Mesendoderm (in vitro differentiated cells): ENCODE measurements around the gene TMEM250.

Experiments used
- DNase-seq: peaks from one replicate; pipeline ENCODE4 v3.0.0; 2013
- H2AK5ac ChIP-seq: 2 replicates; pipeline ENCODE4 v1.6.1; 2013; ENCODE audit warnings: low read length, inconsistent platforms
- H2BK120ac ChIP-seq: 2 replicates; pipeline ENCODE4 v1.6.1; 2013; ENCODE audit warnings: low read depth, mild to moderate bottlenecking, low read length, moderate library complexity, mixed read lengths
- H2BK15ac ChIP-seq: replicated peaks from 2 replicates; pipeline ENCODE4 v1.6.1; 2013; ENCODE audit warnings: low read depth, mild to moderate bottlenecking, moderate library complexity
- H2BK5ac ChIP-seq: 2 replicates; pipeline ENCODE4 v1.6.1; 2013; ENCODE audit warnings: low read length, inconsistent platforms
- H3K18ac ChIP-seq: 2 replicates; pipeline ENCODE4 v1.6.1; 2013; ENCODE audit warnings: mild to moderate bottlenecking, low read length, mixed read lengths
- H3K23ac ChIP-seq: one replicate; pipeline ENCODE4 v1.6.1; 2013; ENCODE audit warnings: low read length
- H3K27ac ChIP-seq: 2 replicates; pipeline ENCODE4 v1.5.1; 2013; ENCODE audit warnings: low read depth, mild to moderate bottlenecking, inconsistent platforms, low read length, moderate library complexity
- H3K27me3 ChIP-seq: 2 replicates; pipeline ENCODE4 v1.6.1; 2013; ENCODE audit warnings: low read length, control low read depth, mild to moderate bottlenecking, inconsistent platforms; ENCODE audit not compliant: insufficient read depth, poor library complexity
- H3K36me3 ChIP-seq: 2 replicates; pipeline ENCODE4 v1.6.1; 2013; ENCODE audit warnings: low read length, inconsistent platforms; ENCODE audit not compliant: control insufficient read depth, insufficient read depth
- H3K4ac ChIP-seq: one replicate; pipeline ENCODE4 v1.6.1; 2013; ENCODE audit warnings: low read depth, mild to moderate bottlenecking, low read length, moderate library complexity
- H3K4me1 ChIP-seq: 2 replicates; pipeline ENCODE4 v1.6.1; 2013; ENCODE audit warnings: low read depth, low read length, inconsistent platforms; ENCODE audit not compliant: control insufficient read depth
- H3K4me2 ChIP-seq: 2 replicates; pipeline ENCODE4 v1.6.1; 2013; ENCODE audit warnings: low read length
- H3K4me3 ChIP-seq: 2 replicates; pipeline ENCODE4 v1.5.1; 2013; ENCODE audit warnings: mild to moderate bottlenecking, low read length
- H3K56ac ChIP-seq: one replicate; pipeline ENCODE4 v1.6.1; 2013; ENCODE audit warnings: low read length
- H3K79me1 ChIP-seq: 2 replicates; pipeline ENCODE4 v1.6.1; 2013; ENCODE audit warnings: low read length, inconsistent platforms
- H3K79me2 ChIP-seq: 2 replicates; pipeline ENCODE4 v1.6.1; 2013; ENCODE audit warnings: mild to moderate bottlenecking, low read length; ENCODE audit not compliant: control insufficient read depth, insufficient read depth
- H3K9ac ChIP-seq: 2 replicates; pipeline ENCODE4 v1.6.1; 2013; ENCODE audit warnings: low read length, inconsistent platforms
- H4K5ac ChIP-seq: one replicate; pipeline ENCODE4 v1.6.1; 2013; ENCODE audit warnings: low read length
- H4K8ac ChIP-seq: one replicate; pipeline ENCODE4 v1.6.1; 2013; ENCODE audit warnings: low read depth, mild to moderate bottlenecking, control low read depth, low read length, moderate library complexity
- WGBS: extraction: QIAGEN DNeasy Blood & Tissue Kit; methylation state at CpG from one replicate; pipeline ENCODE4 v1.1.7; 2013; ENCODE audit warnings: low lambda C conversion rate, missing lambda C conversion rate; ENCODE audit not compliant: insufficient coverage; ENCODE audit errors: extremely low coverage; 5-methylcytosine and 5-hydroxymethylcytosine counted together

The TMEM250 gene

GRCh38 chr9:136132512-136133050 lies 13.9 kb upstream of the TMEM250 start:
- no peak overlapping the region for H3K4me3 ChIP-seq

DNA sequence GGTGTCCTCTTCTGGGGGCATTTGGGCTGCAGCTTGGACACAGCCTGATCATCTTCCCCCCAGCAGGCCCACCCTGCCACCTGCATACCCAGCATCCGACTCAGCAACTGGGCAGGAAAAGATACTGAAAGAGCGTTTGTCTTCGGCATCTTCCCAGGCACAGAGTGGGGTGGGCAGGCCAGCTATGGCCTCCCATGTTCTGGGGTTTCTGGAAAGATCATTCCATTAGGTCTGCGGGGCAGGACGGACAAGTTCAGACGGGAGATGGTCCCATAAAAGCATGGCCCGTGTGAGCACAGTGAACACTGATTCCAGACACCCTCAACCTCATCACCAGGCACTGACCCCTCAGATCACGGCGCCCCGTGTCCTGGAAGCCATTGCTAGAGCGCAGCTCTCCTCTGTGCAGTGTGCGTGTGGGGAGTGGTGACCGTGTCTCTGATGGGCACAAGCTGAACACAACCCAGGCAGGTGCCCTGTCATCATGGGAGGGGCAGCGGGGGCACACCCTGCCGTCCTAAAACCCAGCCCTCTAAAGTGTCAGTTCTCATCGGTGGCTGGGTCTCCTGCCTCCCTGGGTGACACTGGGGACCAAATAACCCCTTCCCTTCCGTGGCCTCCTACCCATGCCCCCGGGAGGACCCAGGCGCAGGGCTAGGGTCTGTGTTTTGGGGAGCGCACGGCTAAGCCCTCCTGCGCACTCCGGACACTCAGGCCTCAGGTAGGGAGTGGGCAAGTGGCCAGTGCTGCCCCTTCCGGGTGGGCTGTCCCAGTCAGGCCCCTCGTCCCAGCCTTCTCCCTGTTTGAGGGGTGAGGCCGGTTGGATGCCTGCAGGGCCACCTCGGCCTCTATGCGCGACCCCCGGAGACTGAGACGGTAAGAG lies 13.2 kb upstream of the TMEM250 start:
- DNase-seq, result no peak
- H3K4me2 ChIP-seq, result no peak overlapping the region
- H3K36me3 ChIP-seq, result no peaks in the 10 kb centered on the region
- no peak overlapping the region for H3K9ac ChIP-seq
- H3K27me3 ChIP-seq, result peaks cover 10% of the 10 kb centered on the region
- no peak overlapping the region for H4K5ac ChIP-seq
- H3K79me2 ChIP-seq, result no peaks in the 10 kb centered on the region
- no peak overlapping the region for H2BK120ac ChIP-seq
- no CpG with 5 or more reads among the region's 31 CpGs for WGBS
- H4K8ac ChIP-seq, result no peak overlapping the region
- H3K4me1 ChIP-seq, result no peaks in the 10 kb centered on the region
- no peak overlapping the region for H2BK15ac ChIP-seq
- no peak overlapping the region for H3K56ac ChIP-seq
- no peak overlapping the region for H3K4ac ChIP-seq
- no peak overlapping the region for H2AK5ac ChIP-seq
- no peak overlapping the region for H3K23ac ChIP-seq
- H3K27ac ChIP-seq, result no peak overlapping the region
- H3K18ac ChIP-seq, result no peak overlapping the region
- H3K79me1 ChIP-seq, result no peaks in the 10 kb centered on the region
- no peak overlapping the region for H2BK5ac ChIP-seq
- no peak overlapping the region for H3K4me3 ChIP-seq

More at GRCh38 chr9:136132512-136133050, 13.9 kb upstream of the TMEM250 start:
- Histone ChIP-seq H2BK5ac (no peak overlapping the region), H3K27ac (no peak overlapping the region), H3K27me3 (peaks cover 10% of the 10 kb centered on the region), H3K56ac (peak overlapping the region; percentile 34), H4K8ac (no peak overlapping the region), H2AK5ac (no peak overlapping the region), H2BK120ac (no peak overlapping the region), H3K9ac (peak overlapping the region; percentile 45), H3K4ac (no peak overlapping the region), H3K36me3 (no peaks in the 10 kb centered on the region), H3K23ac (no peak overlapping the region), H3K4me1 (no peaks in the 10 kb centered on the region), H3K4me2 (peak overlapping the region; percentile 42), H3K18ac (no peak overlapping the region), H3K79me1 (no peaks in the 10 kb centered on the region), H4K5ac (no peak overlapping the region), H3K79me2 (no peaks in the 10 kb centered on the region), H2BK15ac (no peak overlapping the region)
- DNase-seq, result no peak
- no CpG with 5 or more reads among the region's 52 CpGs for WGBS

GRCh38 chr9:136129176-136129575 lies 10.5 kb upstream of the TMEM250 start:
- no peaks in the 10 kb centered on the region for H3K36me3 ChIP-seq
- H3K4ac ChIP-seq, result no peak overlapping the region
- H2BK5ac ChIP-seq, result no peak overlapping the region
- H3K4me1 ChIP-seq, result no peaks in the 10 kb centered on the region
- H3K56ac ChIP-seq, result no peak overlapping the region
- H3K4me2 ChIP-seq, result no peak overlapping the region
- H3K79me2 ChIP-seq, result no peaks in the 10 kb centered on the region
- peaks cover 9% of the 10 kb centered on the region for H3K27me3 ChIP-seq
- H2AK5ac ChIP-seq, result no peak overlapping the region
- no CpG with 5 or more reads among the region's 17 CpGs for WGBS
- no peak overlapping the region for H2BK15ac ChIP-seq
- no peak overlapping the region for H3K9ac ChIP-seq
- no peak overlapping the region for H3K23ac ChIP-seq
- H4K8ac ChIP-seq, result no peak overlapping the region
- no peak overlapping the region for H3K27ac ChIP-seq
- H2BK120ac ChIP-seq, result no peak overlapping the region
- no peaks in the 10 kb centered on the region for H3K79me1 ChIP-seq
- no peak for DNase-seq
- H3K18ac ChIP-seq, result no peak overlapping the region
- no peak overlapping the region for H3K4me3 ChIP-seq
- no peak overlapping the region for H4K5ac ChIP-seq

DNA sequence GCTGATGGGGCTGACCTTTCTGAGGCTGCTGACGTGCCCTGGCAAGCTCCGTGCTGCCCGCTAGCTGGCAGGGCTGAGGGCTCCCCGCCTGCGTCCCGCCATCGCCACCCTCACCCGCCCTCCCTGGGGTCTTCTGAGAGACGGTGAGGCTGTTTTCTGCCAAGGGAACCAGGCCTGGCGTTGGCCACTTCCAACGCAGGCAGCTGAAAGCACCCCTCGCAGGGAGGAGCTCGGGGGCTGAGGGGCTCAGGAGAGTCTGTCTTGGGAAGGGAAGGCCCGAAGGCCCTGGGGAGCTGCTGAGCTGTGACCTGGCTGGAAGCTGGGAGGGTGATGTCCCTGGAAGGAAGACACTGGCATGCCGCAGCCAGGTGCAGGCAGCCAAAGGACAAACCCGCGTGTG lies 9.8 kb upstream of the TMEM250 start:
- Histone ChIP-seq H3K79me2 (no peaks in the 10 kb centered on the region), H2AK5ac (no peak overlapping the region), H3K18ac (no peak overlapping the region), H3K27ac (no peak overlapping the region), H3K4me2 (no peak overlapping the region), H4K8ac (no peak overlapping the region), H3K27me3 (peaks cover 6% of the 10 kb centered on the region), H3K9ac (no peak overlapping the region), H3K4ac (no peak overlapping the region), H3K23ac (no peak overlapping the region), H2BK15ac (no peak overlapping the region), H3K4me1 (no peaks in the 10 kb centered on the region), H3K79me1 (no peaks in the 10 kb centered on the region), H2BK120ac (no peak overlapping the region), H4K5ac (no peak overlapping the region), H3K4me3 (no peak overlapping the region), H2BK5ac (no peak overlapping the region), H3K36me3 (no peaks in the 10 kb centered on the region), H3K56ac (no peak overlapping the region)
- WGBS, result no CpG with 5 or more reads among the region's 17 CpGs
- DNase-seq, result no peak

DNA sequence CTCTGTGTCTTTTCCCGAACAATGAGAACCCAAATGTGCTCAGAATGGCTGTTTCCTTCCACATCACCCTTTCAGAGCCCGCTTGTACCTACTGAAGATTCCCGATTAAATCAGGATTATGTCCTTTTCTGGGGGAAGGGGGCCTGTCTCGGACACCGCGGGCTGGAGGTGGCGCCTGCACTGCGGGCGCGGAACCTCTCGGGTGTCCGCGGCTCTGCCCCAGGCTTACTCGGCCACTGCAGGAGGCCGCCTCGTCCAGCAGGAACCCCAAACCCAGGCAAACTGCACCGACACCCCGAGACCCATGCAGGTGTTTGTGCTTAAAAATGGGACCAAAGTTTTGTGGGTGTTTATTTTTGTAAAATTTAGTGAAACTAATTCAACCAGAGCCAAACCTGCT lies 8.6 kb upstream of the TMEM250 start:
- no CpG with 5 or more reads among the region's 18 CpGs for WGBS
- H3K4me1 ChIP-seq, result no peaks in the 10 kb centered on the region
- H3K56ac ChIP-seq, result no peak overlapping the region
- no peaks in the 10 kb centered on the region for H3K36me3 ChIP-seq
- H3K79me2 ChIP-seq, result no peaks in the 10 kb centered on the region
- no peak overlapping the region for H3K4ac ChIP-seq
- H2BK15ac ChIP-seq, result no peak overlapping the region
- H3K27me3 ChIP-seq, result no peaks in the 10 kb centered on the region
- no peak overlapping the region for H2AK5ac ChIP-seq
- H3K9ac ChIP-seq, result no peak overlapping the region
- no peak overlapping the region for H3K27ac ChIP-seq
- H4K5ac ChIP-seq, result no peak overlapping the region
- H3K23ac ChIP-seq, result no peak overlapping the region
- DNase-seq, result no peak
- H4K8ac ChIP-seq, result no peak overlapping the region
- H3K79me1 ChIP-seq, result no peaks in the 10 kb centered on the region
- no peak overlapping the region for H3K18ac ChIP-seq
- H3K4me3 ChIP-seq, result no peak overlapping the region
- no peak overlapping the region for H2BK120ac ChIP-seq
- no peak overlapping the region for H3K4me2 ChIP-seq
- H2BK5ac ChIP-seq, result no peak overlapping the region
